Superior temporal gyrus (tissue), 1 donor: ENCODE data around the gene TULP4.
"Not testable (repeated sequence)": the region's sequence is repeated elsewhere in the genome, so short reads cannot be mapped to it uniquely, and the experiment has no call there.

ENCODE experiments used
- DNase-seq: peaks from one replicate; pipeline ENCODE4 v3.0.0-alpha.2; 2016; ENCODE audit errors: extremely low spot score

Gene TULP4

GRCh38 chr6:158328952-158329351 lies 16.7 kb downstream of the TULP4 start:
- no peak for DNase-seq

GRCh38 chr6:158329531-158329930 lies 17.3 kb downstream of the TULP4 start:
- no peak for DNase-seq

- no peak for DNase-seq
These were observed 17.8 kb downstream of the TULP4 start for GRCh38 chr6:158330016-158330415.

- no peak for DNase-seq
These were observed 20.0 kb downstream of the TULP4 start for GRCh38 chr6:158332237-158332636.

GRCh38 chr6:158333094-158333493 lies 20.8 kb downstream of the TULP4 start:
- DNase-seq: no peak

- no peak for DNase-seq
These were observed 22.3 kb downstream of the TULP4 start for GRCh38 chr6:158334534-158334933.

GRCh38 chr6:158337332-158337731 lies 25.1 kb downstream of the TULP4 start:
- DNase-seq: no peak

- DNase-seq: no peak
These were observed 26.2 kb downstream of the TULP4 start for GRCh38 chr6:158338311-158339112.

GRCh38 chr6:158339197-158339596 lies 26.9 kb downstream of the TULP4 start:
- DNase-seq: not testable (repeated sequence)

GRCh38 chr6:158340252-158340651 lies 28.0 kb downstream of the TULP4 start:
- no peak for DNase-seq

- no peak for DNase-seq
These were observed 32.3 kb downstream of the TULP4 start for GRCh38 chr6:158344534-158344933.

GRCh38 chr6:158345444-158345843 lies 33.2 kb downstream of the TULP4 start:
- DNase-seq: not testable (repeated sequence)

GRCh38 chr6:158347335-158347734 lies 35.1 kb downstream of the TULP4 start:
- DNase-seq: no peak

GRCh38 chr6:158348737-158349504 lies 36.7 kb downstream of the TULP4 start:
- DNase-seq: not testable (repeated sequence)

- not testable (repeated sequence) for DNase-seq
These were observed 37.4 kb downstream of the TULP4 start for GRCh38 chr6:158349505-158350275.

- DNase-seq: not testable (repeated sequence)
These were observed 38.5 kb downstream of the TULP4 start for GRCh38 chr6:158350731-158351130.

- no peak for DNase-seq
These were observed 41.9 kb downstream of the TULP4 start for GRCh38 chr6:158353883-158354877.

- no peak for DNase-seq
These were observed 44.6 kb downstream of the TULP4 start for GRCh38 chr6:158356586-158357546.

GRCh38 chr6:158357570-158358216 lies 45.4 kb downstream of the TULP4 start:
- DNase-seq: no peak
